ENCODE data around the gene DNAAF5.
"Not testable (repeated sequence)": the region's sequence is repeated elsewhere in the genome, so short reads cannot be mapped to it uniquely, and the experiment has no call there.

The DNAAF5 gene

DNA sequence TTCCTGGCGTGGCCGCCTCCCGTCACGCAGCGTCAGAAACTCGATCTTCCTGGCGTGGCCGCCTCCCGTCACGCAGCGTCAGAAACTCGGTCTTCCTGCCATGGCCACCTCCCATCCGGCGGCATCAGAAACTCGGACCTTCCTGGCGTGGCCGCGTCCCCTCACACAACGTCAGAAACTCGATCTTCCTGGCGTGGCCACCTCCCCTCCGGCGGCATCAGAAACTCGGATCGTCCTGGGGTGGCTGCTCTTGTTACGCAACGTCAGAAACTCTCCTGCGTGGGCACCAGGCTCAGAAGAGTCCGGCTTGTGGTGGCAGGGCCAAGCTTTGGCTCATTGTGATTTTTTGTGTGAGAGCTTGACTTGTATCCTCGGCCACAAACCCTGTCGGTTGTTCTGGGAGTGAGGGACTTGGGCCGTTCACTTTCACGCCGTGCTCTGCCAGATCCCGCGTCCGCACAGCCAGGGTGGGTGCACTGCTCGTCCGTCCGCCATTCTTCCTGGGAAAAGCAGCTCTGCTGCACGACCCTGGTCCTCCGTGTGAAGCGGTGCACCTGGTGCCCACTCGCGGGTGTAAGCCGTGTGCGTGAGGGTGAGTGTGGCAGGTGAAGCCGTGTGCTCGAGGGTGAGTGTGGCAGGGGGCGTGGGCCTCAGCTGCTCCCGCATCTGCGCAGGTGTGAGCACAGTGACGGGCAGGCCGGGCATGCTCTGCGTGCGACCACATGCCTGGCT, 56.4 kb downstream of the DNAAF5 start:
- DNase-seq (ENCODE audit: low read depth) = no peak

DNA sequence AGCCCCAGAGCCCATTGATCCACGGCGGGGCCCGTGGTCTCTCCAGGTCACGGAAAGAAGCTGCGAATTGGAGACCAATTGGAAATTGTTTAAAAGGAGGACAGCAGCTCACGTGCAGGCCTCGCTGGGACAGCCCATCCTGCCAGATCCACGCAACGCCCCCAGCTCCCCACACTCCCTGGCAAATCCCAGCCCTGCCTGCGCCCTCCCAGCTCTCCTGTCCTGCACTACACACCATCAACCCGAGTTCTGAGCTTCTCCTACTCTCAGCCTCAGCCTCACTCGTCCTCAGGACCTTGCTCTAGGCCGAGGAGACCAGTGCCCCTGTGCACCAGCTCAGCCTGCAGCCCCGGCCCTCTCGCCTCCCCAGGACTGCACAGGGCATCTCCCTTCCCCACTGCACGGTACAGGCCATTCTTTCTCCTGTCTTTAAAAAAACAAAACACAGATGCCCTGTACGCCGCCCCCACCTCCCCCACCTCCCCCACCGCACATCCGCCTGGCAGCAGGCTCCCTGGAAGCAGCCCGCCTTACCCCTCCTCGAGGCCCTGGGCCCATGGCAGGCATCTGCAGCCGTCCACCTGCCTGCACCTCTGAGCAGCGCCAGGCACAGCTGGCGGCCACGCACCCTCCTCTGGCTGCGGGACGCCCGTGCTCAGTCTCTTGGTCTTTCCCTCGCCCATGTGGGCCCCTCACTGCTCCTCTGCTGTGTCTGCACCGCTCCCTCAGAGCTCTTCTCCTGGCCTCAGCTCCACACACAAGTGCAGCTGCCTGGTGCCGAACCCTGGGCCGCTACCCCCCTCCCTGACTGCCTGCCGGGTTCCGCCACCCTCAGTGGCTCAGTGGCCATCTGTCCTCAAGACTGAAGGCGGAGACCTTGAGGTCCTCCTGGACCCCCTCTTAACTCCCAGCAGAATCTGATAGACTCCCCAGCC, 57.3 kb downstream of the DNAAF5 start:
- DNase-seq (ENCODE audit: low read depth) = no peak

DNA sequence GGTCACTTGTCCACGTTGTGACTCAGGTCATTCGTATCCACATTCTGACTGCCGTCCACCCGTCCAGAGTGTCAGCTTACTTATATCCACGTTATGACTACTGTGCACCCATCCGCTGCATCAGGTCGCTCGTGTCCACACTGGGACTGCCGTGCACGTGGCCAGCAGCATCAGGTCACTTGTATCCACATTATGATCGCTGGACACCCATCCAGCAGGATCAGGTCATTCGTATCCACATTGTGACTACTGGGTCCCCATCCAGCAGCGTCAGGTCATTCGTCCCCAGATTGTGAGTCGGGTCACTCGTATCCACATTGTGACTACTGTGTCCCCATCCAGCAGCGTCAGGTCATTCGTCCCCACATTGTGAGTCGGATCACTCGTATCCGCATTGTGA, 58.5 kb downstream of the DNAAF5 start:
- DNase-seq (ENCODE audit: low read depth) = no peak

DNA sequence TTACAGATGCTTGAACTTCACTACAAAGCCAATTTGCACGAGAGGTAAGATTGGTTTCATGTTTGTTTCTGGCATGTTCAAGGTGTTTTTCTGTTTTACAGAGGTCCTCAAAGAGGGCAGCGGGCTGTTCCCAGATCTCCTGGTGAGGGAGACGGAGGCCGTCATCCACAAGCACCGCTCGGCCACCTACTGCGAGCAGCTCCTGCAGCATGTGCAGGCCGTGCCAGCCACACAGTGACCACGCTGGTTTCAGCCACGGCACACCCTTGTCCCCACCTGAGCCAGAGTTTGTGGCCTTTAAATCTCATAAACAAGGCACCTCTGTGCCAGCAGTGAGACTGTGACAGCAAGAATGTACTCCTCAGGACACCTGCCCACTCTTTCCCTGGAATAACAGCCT, 58.9 kb downstream of the DNAAF5 start:
- DNase-seq (ENCODE audit: low read depth) = no peak

DNA sequence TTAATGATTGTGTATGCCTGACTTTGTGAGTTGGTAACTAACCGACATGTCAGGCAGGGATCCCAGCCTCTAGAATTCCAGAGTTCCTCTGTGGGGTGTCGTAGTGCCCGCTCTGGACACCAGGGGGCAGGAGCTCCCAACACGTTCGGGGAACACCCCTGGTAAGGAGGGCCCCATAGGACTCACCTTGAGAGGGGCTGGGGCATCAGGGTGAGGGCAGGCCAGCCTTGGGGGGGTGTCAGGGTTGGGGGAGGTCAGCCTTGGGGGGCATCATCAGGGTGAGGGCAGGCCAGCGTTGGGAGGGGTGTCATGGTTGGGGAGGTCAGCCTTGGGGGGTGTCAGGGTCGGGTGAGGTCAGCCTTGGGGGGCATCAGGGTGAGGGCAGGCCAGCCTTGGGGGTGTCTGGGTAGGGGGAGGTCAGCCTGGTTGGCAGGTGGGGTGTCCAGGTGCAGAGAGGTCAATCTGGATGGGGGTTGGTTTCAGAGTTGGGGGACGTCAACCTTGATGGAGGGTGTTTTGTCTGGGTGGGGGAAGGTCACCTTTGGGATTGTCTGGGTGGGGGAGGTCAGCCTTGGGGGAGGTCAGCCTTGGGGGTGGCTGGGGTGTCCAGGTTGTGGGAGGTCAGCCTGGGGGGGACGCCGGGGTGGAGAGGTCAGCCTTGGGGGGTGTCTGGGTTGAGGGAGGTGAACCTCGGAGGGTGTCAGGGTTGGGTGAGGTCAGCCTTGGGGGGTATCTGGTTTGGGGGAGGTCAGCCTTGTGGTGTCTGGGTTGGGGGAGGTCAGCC, 60.2 kb downstream of the DNAAF5 start:
- peak; percentile 18 for DNase-seq (ENCODE audit: low read depth)

DNA sequence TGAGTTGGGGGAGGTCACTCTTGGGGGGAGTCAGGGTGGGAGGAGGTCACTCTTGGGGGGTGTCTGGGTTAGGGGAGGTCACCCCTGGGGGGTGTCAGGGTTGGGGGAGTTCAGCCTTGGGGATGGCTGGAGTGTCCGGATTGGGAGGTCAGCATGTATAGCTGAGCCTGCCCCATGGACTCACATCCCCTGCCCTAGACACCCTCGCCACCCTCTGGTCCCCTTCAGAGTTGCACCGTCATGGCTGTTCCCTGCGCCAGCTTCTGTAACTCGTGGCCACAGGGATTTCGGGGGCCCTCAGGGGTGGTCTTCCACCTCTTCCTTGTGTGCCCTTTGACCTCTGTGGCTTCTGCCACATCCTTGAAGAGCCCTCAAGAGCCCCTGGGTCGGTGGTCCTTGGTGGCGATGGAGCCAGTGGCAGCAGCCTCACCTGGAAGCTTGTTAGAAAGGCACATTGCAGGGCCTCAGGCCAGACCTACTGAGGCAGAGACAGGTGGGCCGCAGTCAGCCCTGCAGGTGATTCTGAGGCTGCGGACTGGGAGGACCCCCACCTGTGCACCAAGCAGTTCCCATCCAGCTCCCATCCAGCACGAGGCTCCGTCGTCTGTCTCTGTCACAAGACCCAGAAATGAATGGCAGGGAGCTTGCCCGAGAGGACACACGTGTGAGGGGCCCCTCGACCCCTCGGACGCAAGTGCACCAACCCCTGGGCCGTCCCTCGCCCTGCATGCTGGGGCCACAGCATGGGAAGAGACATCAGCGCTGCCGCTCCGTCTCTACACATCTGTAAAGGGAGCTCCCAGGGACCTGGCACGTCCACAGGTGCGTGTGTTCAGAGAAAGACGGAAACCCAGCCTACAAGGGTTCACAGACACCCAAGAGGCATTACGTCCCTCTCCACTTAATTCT, 61.1 kb downstream of the DNAAF5 start:
- no peak for DNase-seq (ENCODE audit: low read depth)

DNA sequence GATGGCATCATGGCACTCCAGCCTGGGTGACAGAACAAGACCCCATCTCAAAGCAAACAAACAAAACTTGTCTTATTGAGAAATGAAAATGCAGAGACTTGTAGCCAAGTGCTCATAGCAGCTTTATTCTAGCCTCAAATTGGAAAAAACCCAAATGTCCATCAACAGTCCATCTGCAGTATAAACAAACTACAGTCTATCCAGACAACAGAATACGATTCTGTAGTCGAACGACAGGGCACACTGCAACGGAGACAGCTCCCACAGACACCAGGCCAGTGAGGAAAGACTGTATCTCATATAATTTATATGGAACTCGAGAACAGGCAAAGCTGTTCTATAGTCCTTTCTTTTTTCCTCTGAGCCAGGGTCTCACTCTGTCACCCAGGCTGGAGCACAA, 65.0 kb downstream of the DNAAF5 start:
- no peak for DNase-seq (ENCODE audit: low read depth)

DNA sequence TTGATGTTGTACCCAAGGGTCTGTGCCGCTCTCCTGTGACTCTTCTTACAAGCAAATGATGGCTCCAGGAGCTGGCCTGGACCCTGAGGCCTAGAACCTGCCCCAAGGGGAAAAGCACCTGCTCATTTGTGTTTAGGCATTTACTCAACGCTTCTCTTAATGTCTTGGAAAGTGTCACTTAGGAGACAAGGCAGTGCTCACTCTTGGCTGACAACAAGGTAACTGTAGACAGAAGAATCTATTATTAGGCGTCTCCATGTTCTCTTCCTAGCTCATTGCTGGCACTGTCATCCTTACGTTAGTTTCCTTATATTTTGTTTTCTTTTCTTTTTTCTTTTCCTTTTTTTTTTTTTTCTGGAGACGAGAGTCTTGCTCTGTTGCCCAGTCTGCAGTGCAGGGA, 67.7 kb downstream of the DNAAF5 start:
- no peak for DNase-seq (ENCODE audit: low read depth)

DNA sequence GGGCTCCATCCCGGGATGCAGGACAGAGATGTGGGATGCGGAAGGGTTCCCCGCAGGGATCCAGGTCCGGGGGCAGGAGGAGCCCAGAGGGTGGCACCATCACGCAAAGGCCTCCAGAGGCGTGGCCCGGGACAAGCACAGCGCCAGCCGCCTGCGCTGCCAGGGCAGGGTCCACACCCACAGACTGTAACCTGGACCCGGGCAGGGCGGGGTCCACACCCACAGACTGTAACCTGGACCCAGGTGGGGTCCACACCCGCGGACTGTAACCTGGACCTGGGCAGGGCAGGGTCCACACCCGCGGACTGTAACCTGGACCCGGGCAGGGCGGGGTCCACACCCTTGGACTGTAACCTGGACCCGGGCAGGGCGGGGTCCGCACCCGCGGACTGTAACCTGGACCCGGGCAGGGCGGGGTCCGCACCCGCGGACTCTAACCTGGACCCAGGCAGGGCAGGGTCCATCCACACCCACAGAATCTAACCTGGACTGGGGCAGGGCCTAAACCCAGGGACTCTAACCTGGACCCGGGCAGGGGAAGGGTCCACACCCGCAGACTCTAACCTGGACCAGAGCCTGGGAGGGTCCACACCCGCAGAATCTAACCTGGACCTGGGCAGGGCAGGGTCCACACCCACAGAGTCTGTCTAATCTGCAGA, 68.3 kb downstream of the DNAAF5 start:
- DNase-seq (ENCODE audit: low read depth) = no peak

DNA sequence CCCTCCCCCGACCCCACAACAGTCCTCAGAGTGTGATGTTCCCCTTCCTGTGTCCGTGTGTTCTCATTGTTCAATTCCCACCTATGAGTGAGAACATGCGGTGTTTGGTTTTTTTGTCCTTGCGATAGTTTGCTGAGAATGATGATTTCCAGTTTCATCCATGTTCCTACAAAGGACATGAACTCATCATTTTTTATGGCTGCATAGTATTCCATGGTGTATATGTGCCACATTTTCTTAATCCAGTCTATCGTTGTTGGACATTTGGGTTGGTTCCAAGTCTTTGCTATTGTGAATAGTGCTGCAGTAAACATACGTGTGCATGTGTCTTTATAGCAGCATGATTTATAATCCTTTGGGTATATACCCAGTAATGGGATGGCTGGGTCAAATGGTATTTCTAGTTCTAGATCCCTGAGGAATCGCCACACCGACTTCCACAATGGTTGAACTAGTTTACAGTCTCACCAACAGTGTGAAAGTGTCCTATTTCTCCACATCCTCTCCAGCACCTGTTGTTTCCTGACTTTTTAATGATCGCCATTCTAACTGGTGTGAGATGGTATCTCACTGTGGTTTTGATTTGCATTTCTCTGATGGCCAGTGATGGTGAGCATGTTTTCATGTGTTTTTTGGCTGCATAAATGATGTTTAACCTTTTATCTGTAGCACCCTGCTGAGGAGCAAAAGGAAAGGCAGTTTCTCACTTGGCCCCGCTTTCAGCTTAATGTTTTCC, 70.1 kb downstream of the DNAAF5 start:
- DNase-seq (ENCODE audit: low read depth) = not testable (repeated sequence)

DNA sequence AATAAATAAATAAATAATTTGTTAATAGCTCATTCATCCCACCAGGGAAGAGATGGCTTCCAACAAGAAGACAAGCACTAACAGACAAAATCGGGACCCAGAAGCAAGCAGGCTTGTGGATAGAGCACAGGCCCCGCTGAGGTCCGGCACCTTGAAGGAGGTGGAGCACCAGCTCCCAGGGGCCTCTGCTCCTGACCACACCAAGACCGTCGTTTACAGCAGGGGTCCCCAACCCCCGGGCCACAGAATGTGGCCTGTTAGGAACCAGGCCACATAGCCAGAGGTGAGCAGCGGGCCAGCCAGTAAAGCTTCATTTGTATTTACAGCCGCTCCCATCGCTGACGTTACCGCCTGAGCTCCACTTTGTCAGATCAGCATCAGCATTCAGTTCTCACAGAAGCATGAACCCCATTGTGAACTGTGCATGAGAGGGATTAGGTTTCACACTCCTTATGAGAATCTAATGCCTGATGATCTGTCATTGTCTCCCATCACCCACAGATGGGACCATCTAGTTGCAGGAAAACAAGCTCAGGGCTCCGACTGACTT, 72.5 kb downstream of the DNAAF5 start:
- DNase-seq (ENCODE audit: low read depth) = no peak

DNA sequence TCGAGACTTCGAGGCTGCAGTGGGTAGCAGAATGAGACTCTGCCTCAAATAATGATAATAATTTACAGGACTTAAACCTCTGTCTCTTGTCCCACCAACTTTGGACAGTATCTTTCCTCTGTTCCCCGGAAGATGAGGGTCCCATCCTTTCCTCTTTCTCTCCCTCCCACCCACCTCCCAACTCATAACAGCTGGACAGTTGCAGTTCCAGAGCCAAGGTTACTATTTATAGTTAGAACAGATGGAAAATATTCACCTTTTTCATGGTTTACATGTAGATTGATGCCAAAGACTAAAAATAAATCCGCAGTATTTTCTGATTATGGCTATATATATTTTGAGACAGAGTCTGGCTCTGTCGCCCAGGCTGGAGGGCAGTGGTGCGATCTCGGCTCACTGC, 74.2 kb downstream of the DNAAF5 start:
- DNase-seq (ENCODE audit: low read depth) = no peak

DNA sequence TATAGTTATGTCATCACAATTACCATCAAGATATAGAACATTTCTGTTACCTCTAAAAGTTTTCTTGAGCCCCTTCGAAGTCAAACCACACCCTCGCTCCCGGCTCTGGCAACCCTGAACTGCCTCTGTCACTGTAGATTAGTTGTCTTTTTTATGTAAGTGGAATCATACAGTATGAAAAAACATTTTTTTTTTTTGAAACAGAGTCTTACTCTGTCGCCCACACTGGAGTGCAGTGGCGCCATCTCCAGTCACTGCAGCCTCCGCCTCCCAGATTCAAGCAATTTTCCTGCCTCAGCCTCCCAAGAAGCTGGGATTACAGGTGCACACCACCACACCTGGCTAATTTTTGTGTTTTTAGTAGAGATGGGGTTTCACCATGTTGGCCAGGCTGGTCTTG, 74.9 kb downstream of the DNAAF5 start:
- DNase-seq (ENCODE audit: low read depth) = not testable (repeated sequence)

DNA sequence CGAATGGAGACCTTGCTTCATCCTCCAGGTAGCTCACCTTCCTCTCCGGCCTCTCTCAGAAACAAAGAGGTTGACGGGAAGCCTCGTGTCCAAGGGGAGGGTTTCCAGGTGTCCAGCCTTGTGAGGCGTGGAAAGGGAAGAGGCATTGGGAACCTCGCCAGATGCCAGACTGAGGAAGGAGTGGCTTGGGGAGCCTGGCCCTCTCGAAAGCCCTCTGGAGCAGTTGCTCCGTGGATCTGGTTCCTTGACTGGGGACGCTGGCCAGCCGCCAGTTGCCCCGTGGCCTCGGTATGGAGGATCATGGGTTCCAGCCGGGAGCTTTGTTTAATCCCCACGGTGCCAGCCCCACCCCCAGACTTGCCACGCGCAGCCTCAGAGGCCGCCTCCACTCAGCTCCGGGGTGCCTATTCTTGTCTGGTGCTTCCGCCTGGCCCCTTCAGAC, 75.5 kb downstream of the DNAAF5 start:
- no peak for DNase-seq (ENCODE audit: low read depth)

DNA sequence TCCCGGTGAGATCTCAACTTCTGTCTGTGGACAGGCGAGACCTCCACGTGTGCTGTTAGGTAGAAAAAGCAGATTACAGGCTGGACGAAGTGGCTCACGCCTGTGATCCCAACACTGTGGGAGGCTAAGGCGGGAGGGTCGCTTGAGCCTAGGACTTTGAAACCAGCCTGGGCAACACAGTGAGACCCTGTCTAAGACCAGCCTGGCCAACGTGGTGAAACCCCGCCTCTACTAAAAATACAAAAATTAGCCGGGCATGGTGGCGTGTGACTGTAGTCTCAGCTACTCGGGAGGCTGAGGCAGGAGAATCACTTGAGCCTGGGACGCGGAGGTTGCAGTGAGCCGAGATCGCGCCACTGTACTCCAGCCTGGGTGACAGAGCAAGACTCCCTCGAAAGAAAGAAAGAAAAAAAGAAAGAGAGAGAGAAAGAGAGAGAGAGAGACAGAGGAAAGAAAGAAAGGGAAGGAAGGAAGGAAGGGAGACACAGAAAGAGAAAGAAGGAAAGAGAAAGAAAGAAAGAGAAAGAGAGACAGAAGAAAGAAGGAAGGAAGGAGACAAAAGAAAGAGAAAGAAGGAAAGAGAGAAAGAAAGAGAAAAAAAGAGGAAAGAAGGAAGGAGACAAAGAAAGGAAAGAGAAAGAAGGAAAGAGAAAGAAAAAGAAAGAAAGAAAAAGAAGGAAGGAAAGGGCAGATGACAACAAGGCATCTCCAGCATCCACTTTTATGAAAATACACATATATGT, 76.2 kb downstream of the DNAAF5 start:
- DNase-seq (ENCODE audit: low read depth) = no peak

DNA sequence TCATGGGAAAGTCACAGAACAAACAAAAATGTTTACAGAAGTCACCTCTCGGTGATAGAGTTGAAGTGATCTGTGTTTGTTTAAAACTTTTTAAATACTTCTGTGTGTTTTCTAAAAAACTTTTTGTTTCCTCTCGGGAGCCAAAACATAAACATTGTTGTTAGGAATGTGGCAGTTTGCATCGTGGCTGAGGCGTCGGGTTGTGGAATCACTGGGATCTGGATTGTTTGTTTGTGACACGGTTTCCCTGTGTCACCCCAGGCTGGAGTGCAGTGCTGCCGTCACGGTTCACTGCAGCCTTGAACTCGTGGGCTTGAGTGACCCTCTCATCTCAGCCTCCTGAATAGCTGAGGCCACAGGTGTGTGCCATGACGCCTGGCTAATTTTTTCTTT, 76.7 kb downstream of the DNAAF5 start:
- no peak for DNase-seq (ENCODE audit: low read depth)

DNA sequence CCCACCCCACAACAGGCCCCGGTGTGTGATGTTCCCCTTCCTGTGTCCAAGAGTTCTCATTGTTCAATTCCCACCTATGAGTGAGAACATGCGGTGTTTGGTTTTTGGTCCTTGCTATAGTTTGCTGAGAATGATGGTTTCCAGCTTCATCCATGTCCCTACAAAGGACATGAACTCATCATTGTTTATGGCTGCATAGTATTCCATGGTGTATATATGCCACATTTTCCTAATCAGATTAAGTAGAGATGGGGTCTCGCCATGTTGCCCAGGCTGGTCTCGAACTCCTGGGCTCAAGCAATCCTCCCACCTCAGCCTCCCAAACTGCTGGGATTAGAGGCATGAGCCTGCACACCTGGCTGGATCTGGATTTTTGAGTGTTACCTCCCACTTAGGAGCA, 77.3 kb downstream of the DNAAF5 start:
- DNase-seq (ENCODE audit: low read depth) = not testable (repeated sequence)

DNA sequence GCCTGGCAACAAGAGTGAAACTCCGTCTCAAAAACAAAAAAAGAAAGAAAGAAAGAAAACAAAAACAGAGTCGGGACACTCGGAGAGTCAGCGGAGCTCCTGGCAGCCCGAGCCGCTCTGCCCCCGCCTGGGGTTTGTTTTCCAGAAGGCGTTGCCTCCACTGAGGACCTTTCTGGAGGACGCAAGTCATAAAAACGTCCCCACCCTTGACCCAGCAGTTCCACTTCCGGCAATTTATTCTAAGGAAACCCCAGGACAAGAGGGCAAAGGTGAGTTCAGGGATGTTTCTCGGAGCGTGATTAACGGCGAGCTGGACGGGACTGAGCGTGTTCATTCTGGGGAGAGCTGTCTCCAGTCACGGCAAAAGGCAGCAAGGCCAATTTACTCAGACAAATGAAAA, 78.8 kb downstream of the DNAAF5 start:
- no peak for DNase-seq (ENCODE audit: low read depth)

Data from T-helper 22 cell (primary cell).